GM12873 (cell line): Measurements from ENCODE around the gene LYSMD1.

Experiments
- CTCF ChIP-seq: IDR thresholded peaks from 2 replicates; pipeline ENCODE4 v1.5.1; 2012; ENCODE audit warnings: low read depth, mild to moderate bottlenecking, moderate library complexity, low read length, control low read depth; ENCODE audit not compliant: insufficient read depth; ENCODE audit errors: missing control alignments

The LYSMD1 gene

DNA sequence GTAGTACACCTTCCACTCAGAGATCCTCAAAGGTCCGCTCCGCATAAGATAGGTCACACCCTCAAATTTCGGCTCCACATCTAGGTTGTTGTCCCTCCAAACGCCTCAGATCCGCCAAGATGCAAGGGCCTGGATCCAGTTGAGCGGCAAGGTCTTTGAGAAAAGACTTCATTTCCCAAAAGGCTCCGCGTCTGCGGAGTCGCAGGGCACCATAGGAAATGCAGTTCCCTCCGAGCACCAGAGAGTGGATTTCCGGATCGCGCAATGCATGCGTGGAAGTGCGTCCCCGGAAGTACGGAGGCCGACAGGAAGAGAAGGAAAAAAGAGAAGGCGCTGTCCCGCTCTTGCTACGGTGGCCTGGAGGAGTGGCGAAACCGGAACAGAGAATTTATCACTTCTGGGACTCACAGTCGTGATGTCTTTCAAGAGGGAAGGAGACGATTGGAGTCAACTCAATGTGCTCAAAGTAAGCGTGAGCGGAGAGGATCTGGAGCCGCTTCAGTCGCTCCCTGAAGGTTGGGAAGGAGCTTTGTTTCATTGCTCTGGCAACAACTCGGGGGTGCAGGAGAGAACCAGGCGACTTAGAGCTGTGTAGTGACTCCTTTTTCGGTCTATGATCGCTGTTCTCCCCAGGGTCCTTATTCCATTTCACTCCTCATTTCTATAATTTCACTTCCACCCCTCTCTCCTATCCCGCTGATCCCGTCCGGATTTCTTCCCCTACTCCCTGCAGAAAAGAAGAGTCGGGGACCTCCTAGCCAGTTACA is at the start of gene LYSMD1, which contains the start of gene SCNM1:
TSS of gene LYSMD1 (minus strand) at position 165 of the 767 bp plus-strand sequence. CDS start 644 bp downstream, outside the sequence.
TSS of gene SCNM1 (plus strand) at position 407 of the 767 bp plus-strand sequence. CDS start at position 416, 9 bp downstream.
- TF ChIP-seq CTCF = no peak

DNA sequence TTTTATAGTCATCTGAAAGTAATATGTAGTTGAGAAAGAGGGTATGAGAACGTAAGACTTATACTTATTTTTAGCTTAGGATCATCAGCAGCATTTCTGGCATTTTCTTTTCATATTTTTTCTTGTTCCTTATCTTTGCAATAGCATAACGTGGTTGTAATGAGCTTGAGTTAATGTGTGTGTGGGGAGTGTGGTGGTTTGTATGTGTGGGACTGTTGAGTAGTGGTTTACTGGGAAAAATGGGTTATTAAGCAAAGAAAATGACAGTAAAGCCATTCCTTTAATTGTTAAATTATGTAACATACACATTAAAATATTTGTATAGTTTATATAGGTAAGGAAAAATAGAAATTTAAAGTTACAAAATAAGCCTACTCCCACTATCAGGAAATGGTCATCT is 47.9 kb upstream of the LYSMD1 start:
- no peak for TF ChIP-seq CTCF

DNA sequence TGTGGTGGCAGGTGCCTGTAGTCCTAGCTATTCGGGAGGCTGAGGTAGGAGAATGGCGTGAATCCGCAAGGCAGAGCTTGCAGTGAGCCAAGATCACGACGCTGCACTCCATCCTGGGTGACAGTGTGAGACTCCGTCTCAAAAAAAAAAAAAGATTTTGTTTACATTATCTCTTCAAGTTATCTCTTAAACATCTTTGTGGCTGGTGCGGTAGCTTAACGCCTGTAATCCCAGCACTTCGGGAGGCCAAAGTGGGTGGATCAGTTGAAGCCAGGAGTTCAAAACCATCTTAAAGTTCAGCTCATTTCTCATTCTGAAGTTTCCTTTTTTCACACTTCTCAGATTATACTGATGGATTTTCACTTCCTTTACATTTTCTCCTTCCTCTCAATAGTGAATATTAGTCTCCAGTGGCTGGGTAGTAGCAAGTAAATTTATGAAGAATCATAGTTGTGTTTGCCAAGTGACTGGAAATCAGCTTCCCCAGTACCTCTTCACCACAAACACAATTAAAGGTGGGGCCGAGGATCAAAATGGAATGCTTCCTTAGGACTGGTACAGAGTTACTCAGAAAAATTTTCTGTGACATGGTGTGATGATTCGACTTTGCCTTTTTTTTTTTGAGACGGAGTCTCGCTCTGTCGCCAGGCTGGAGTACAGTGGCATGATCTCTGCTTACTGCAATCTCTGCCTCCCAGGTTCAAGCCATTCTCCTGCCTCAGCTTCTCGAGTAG is 46.4 kb upstream of the LYSMD1 start:
- no peak for TF ChIP-seq CTCF

DNA sequence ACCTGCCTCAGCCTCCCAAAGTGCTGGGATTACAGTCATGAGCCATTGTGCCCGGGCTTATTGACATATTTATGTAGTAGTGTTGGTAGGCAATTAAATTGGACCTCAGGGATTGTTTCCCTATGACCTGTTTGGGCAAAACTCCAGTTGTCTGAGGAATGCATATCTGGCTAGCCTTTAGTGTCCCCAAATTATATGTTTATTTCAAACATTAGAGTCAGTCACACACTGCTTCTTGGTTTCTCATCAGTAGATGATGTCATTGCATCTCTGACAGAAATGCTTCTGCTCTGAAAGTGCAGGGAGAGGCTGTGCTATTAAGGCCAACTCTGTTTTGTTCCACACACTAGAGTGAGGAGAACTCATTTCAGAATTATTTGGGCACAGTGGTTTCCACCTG is 45.1 kb upstream of the LYSMD1 start:
- no peak for TF ChIP-seq CTCF

GRCh38 chr1:151199873-151200581 is 34.3 kb upstream of the LYSMD1 start:
- TF ChIP-seq CTCF = no peak

DNA sequence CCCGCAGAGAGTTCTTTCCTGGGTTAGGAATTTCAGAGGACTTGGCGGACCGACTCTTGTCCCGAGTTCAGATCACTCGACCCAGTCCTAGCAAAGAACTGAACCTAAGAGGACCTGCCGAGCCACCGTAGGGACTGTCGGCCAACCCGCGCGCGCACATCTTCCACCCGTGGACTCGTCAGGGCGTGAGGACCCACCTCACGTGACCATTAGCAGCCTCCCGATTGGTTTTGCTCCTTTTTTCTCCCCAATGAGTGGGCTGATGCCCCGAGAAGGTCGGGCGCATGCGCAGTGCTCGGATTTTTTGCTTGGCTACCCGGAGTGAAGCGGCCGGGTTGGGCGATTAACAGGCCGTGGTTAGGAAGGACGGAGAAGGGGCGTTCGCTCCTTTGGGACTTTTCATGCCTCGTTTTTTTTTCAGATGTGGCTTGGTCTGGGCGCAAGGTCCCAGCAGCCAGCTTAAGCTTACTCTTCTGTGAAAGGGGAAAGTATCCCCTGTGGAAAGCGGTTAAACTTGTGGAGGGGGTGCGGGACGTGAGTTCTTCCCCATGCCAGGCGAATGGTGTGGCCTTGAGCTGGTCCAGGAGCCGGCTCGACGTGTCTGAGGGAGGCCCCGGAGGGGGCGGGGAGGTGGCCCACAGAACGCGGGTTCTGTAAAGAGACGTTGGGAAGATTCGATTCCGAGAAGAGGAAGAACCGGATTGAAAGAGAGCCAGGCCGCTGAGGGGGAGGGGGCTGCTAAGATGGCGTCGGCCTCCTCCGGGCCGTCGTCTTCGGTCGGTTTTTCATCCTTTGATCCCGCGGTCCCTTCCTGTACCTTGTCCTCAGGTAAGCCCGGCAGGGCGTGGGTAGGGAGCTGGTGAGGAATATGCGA is 32.8 kb upstream of the LYSMD1 start, which contains the start of gene PIP5K1A:
TSS of gene PIP5K1A (plus strand) at position 299 of the 874 bp plus-strand sequence. CDS start at position 744, 445 bp downstream.
- no peak for TF ChIP-seq CTCF
